ENCODE measurements around the gene SLC15A3. TPM values are rescaled to one million over a fixed set of nuclear protein-coding genes. Genes with fewer than 3 reads are reported as not detected.
A peak's percentile ranks its signal among the peaks of the same experiment; 100 is the strongest.

Gene SLC15A3
- total and polyA plus RNA-seq, 2 donors from 2014 or later: 26.6 to 27.0 TPM

- Histone ChIP-seq H3K9me3 (ENCODE audit: control insufficient read depth in 2 of 3, insufficient read depth in 1 of 3, low read length in 3 of 3) (no peaks in the 10 kb centered on the region), H3K4me1 (ENCODE audit: control insufficient read depth in 2 of 3, insufficient read depth in 2 of 3, low read depth in 1 of 3, low read length in 3 of 3) (no peaks in the 10 kb centered on the region), H3K27me3 (ENCODE audit: control insufficient read depth, insufficient read depth, low read length) (no peaks in the 10 kb centered on the region), H3K9ac (ENCODE audit: low read length in 3 of 3) (no peak overlapping the region), H3K36me3 (ENCODE audit: control insufficient read depth in 2 of 3, insufficient read depth in 3 of 3, low read length in 3 of 3) (peaks cover 3 to 19% (median 12%) of the 10 kb centered on the region in 3 donors), H3K4me3 (ENCODE audit: low read length in 3 of 3) (no peak overlapping the region), H3K27ac (ENCODE audit: low read depth in 2 of 2, low read length in 2 of 2) (no peak overlapping the region)
- TF ChIP-seq CTCF (IDR thresholded peaks at IDR 0.05; ENCODE audit: borderline replicate concordance, extremely low read depth, insufficient read depth): no peak
- peak in 1 of 5 donors; percentile 30 for DNase-seq
- intact Hi-C loops (cut with DNase I): no loop called here
- FAIRE-seq: no peak
Measured at GRCh38 chr11:60890696-60891095, 61.3 kb downstream of the SLC15A3 start.

- H3K4me3 ChIP-seq (ENCODE audit: low read length in 3 of 3): no peak overlapping the region
- H3K27ac ChIP-seq (ENCODE audit: low read depth in 2 of 2, low read length in 2 of 2): no peak overlapping the region
- DNase-seq: peak in 1 of 5 donors; percentile 19
- H3K36me3 ChIP-seq (ENCODE audit: control insufficient read depth in 2 of 3, insufficient read depth in 3 of 3, low read length in 3 of 3): peaks cover 0 to 15% (median 9%) of the 10 kb centered on the region in 3 donors
- no peak for TF ChIP-seq CTCF (IDR thresholded peaks at IDR 0.05; ENCODE audit: borderline replicate concordance, extremely low read depth, insufficient read depth)
- H3K4me1 ChIP-seq (ENCODE audit: control insufficient read depth in 2 of 3, insufficient read depth in 2 of 3, low read depth in 1 of 3, low read length in 3 of 3): no peaks in the 10 kb centered on the region
- FAIRE-seq: no peak
- intact Hi-C loops (cut with DNase I): no loop called here
- no peaks in the 10 kb centered on the region for H3K9me3 ChIP-seq (ENCODE audit: control insufficient read depth in 2 of 3, insufficient read depth in 1 of 3, low read length in 3 of 3)
- H3K27me3 ChIP-seq (ENCODE audit: control insufficient read depth, insufficient read depth, low read length): no peaks in the 10 kb centered on the region
- H3K9ac ChIP-seq (ENCODE audit: low read length in 3 of 3): no peak overlapping the region
Measured at GRCh38 chr11:60889869-60890311, 62.1 kb downstream of the SLC15A3 start.

- no peak overlapping the region for H3K9ac ChIP-seq (ENCODE audit: low read length in 3 of 3)
- intact Hi-C loops (cut with DNase I): no loop called here
- DNase-seq: peak in 3 of 5 donors; percentile 42 to 53 (median 50)
- no peaks in the 10 kb centered on the region for H3K4me1 ChIP-seq (ENCODE audit: control insufficient read depth in 2 of 3, insufficient read depth in 2 of 3, low read depth in 1 of 3, low read length in 3 of 3)
- H3K9me3 ChIP-seq (ENCODE audit: control insufficient read depth in 2 of 3, insufficient read depth in 1 of 3, low read length in 3 of 3): no peaks in the 10 kb centered on the region
- no peaks in the 10 kb centered on the region for H3K27me3 ChIP-seq (ENCODE audit: control insufficient read depth, insufficient read depth, low read length)
- H3K4me3 ChIP-seq (ENCODE audit: low read length in 3 of 3): no peak overlapping the region
- no peak for FAIRE-seq
- H3K27ac ChIP-seq (ENCODE audit: low read depth in 2 of 2, low read length in 2 of 2): no peak overlapping the region
- peak; percentile 23 for TF ChIP-seq CTCF (IDR thresholded peaks at IDR 0.05; ENCODE audit: borderline replicate concordance, extremely low read depth, insufficient read depth)
- peaks cover 0 to 6% (median 3%) of the 10 kb centered on the region in 3 donors for H3K36me3 ChIP-seq (ENCODE audit: control insufficient read depth in 2 of 3, insufficient read depth in 3 of 3, low read length in 3 of 3)
Measured at GRCh38 chr11:60887556-60887955, 64.4 kb downstream of the SLC15A3 start.

Other genes with a start within 250 kb of the SLC15A3 start
- not detected for gene MS4A18, start 227.5 kb downstream of the SLC15A3 start, total RNA-seq
- gene MS4A18, start 227.5 kb downstream of the SLC15A3 start, polyA plus RNA-seq (ENCODE audit: insufficient read depth, low read depth, low replicate concordance): not detected
- not detected for gene MS4A15, start 195.3 kb downstream of the SLC15A3 start, total RNA-seq
- not detected for gene MS4A15, start 195.3 kb downstream of the SLC15A3 start, polyA plus RNA-seq (ENCODE audit: insufficient read depth, low read depth, low replicate concordance)
- not detected for gene MS4A10, start 166.8 kb downstream of the SLC15A3 start, total RNA-seq
- gene MS4A10, start 166.8 kb downstream of the SLC15A3 start, polyA plus RNA-seq (ENCODE audit: insufficient read depth, low read depth, low replicate concordance): 1.1 TPM
- 18.9 TPM for gene CCDC86, start 110.1 kb downstream of the SLC15A3 start, total RNA-seq
- gene CCDC86, start 110.1 kb downstream of the SLC15A3 start, polyA plus RNA-seq (ENCODE audit: insufficient read depth, low read depth, low replicate concordance): 15.9 TPM
- 0.16 TPM for gene PTGDR2, start 96.2 kb downstream of the SLC15A3 start, total RNA-seq
- gene PTGDR2, start 96.2 kb downstream of the SLC15A3 start, polyA plus RNA-seq (ENCODE audit: insufficient read depth, low read depth, low replicate concordance): not detected
- gene ZP1, start 84.6 kb downstream of the SLC15A3 start, total RNA-seq: not detected
- gene ZP1, start 84.6 kb downstream of the SLC15A3 start, polyA plus RNA-seq (ENCODE audit: insufficient read depth, low read depth, low replicate concordance): not detected
- gene PRPF19, start 45.6 kb downstream of the SLC15A3 start, total RNA-seq: 72.1 TPM
- 70.7 TPM for gene PRPF19, start 45.6 kb downstream of the SLC15A3 start, polyA plus RNA-seq (ENCODE audit: insufficient read depth, low read depth, low replicate concordance)
- 130 TPM for gene TMEM109, start 38.0 kb downstream of the SLC15A3 start, total RNA-seq
- gene TMEM109, start 38.0 kb downstream of the SLC15A3 start, polyA plus RNA-seq (ENCODE audit: insufficient read depth, low read depth, low replicate concordance): 139 TPM
- 19.1 TPM for gene TMEM132A, start 27.7 kb downstream of the SLC15A3 start, total RNA-seq
- gene TMEM132A, start 27.7 kb downstream of the SLC15A3 start, polyA plus RNA-seq (ENCODE audit: insufficient read depth, low read depth, low replicate concordance): 17.2 TPM
- 6.7 TPM for gene CD6, start 19.5 kb upstream of the SLC15A3 start, total RNA-seq
- gene CD6, start 19.5 kb upstream of the SLC15A3 start, polyA plus RNA-seq (ENCODE audit: insufficient read depth, low read depth, low replicate concordance): 0.24 TPM
- gene CD5, start 150.3 kb upstream of the SLC15A3 start, total RNA-seq: 2.9 TPM
- gene CD5, start 150.3 kb upstream of the SLC15A3 start, polyA plus RNA-seq (ENCODE audit: insufficient read depth, low read depth, low replicate concordance): 0.26 TPM
- gene VPS37C, start 209.2 kb upstream of the SLC15A3 start, total RNA-seq: 31.8 TPM
- gene VPS37C, start 209.2 kb upstream of the SLC15A3 start, polyA plus RNA-seq (ENCODE audit: insufficient read depth, low read depth, low replicate concordance): 13.9 TPM

Data from kidney (tissue), 14 donors.